Osteocyte (in vitro differentiated cells): ENCODE data around the gene ROBO3. TPM values are rescaled to one million over a fixed set of nuclear protein-coding genes. Genes with fewer than 3 reads are reported as not detected.

Source experiments
- DNase-seq: peaks from one replicate; pipeline ENCODE4 v3.0.0; 2021; ENCODE audit warnings: mixed read lengths; ENCODE audit not compliant: unreplicated experiment; ENCODE audit errors: extremely low spot score
- H3K27ac Mint-ChIP-seq: one replicate; pipeline ENCODE4 v1.8.0; 2021; ENCODE audit warnings: mild to moderate bottlenecking, mixed read lengths; ENCODE audit not compliant: unreplicated experiment
- H3K27me3 Mint-ChIP-seq: one replicate; pipeline ENCODE4 v1.8.0; 2021; ENCODE audit warnings: mixed read lengths; ENCODE audit not compliant: unreplicated experiment
- H3K36me3 Mint-ChIP-seq: one replicate; pipeline ENCODE4 v1.8.0; 2021; ENCODE audit warnings: mixed read lengths; ENCODE audit not compliant: unreplicated experiment
- H3K4me1 Mint-ChIP-seq: one replicate; pipeline ENCODE4 v1.8.0; 2021; ENCODE audit warnings: mixed read lengths; ENCODE audit not compliant: unreplicated experiment
- H3K4me3 Mint-ChIP-seq: one replicate; pipeline ENCODE4 v1.8.0; 2021; ENCODE audit warnings: mild to moderate bottlenecking, moderate library complexity, mixed read lengths; ENCODE audit not compliant: unreplicated experiment
- H3K9me3 Mint-ChIP-seq: one replicate; pipeline ENCODE4 v1.8.0; 2021; ENCODE audit warnings: mixed read lengths; ENCODE audit not compliant: unreplicated experiment
- long read RNA-seq: library from polyadenylated mRNA; unstranded; transcript quantifications from one replicate; pipeline ENCODE4 v2.0.0, GENCODE V29; 2021
- total RNA-seq: library from RNA; stranded (reverse); gene quantifications from 2 replicates; pipeline ENCODE4 v1.2.1, GENCODE V29; 2021
- TF ChIP-seq, protein P1 (sequence below): fragments of 200-600 bp; sonication (generic); IDR thresholded peaks from 2 replicates; pipeline ENCODE4 v1.5.0; 2021; ENCODE audit warnings: antibody characterized with exemption, mild to moderate bottlenecking, moderate library complexity

Gene ROBO3
- 14.5 and 15.3 TPM in 2 replicates for total RNA-seq
- long read RNA-seq, partial matches to known transcripts: 1 of 1 reads
- long read RNA-seq, other reads (novel, unspliced or antisense): 0 of 1 reads

- Mint-ChIP-seq H3K36me3 (no peaks in the 10 kb centered on the region), H3K4me1 (peaks cover 26% of the 10 kb centered on the region), H3K27me3 (peaks cover 95% of the 10 kb centered on the region), H3K9me3 (no peaks in the 10 kb centered on the region), H3K27ac (no peak within 1 kb of the TSS), H3K4me3 (peak within 1 kb of the TSS; percentile 69)
- DNase-seq: no peak
- TF ChIP-seq, protein P1, sequence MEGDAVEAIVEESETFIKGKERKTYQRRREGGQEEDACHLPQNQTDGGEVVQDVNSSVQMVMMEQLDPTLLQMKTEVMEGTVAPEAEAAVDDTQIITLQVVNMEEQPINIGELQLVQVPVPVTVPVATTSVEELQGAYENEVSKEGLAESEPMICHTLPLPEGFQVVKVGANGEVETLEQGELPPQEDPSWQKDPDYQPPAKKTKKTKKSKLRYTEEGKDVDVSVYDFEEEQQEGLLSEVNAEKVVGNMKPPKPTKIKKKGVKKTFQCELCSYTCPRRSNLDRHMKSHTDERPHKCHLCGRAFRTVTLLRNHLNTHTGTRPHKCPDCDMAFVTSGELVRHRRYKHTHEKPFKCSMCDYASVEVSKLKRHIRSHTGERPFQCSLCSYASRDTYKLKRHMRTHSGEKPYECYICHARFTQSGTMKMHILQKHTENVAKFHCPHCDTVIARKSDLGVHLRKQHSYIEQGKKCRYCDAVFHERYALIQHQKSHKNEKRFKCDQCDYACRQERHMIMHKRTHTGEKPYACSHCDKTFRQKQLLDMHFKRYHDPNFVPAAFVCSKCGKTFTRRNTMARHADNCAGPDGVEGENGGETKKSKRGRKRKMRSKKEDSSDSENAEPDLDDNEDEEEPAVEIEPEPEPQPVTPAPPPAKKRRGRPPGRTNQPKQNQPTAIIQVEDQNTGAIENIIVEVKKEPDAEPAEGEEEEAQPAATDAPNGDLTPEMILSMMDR: no peak
Measured at GRCh38 chr11:124865181-124865901, at the start of gene ROBO3. Gene ROBO3 (plus strand): TSS chr11:124865432. CDS start chr11:124865578, 146 bp downstream.

- Mint-ChIP-seq H3K36me3 (no peaks in the 10 kb centered on the region), H3K27me3 (peaks cover 69% of the 10 kb centered on the region), H3K4me1 (no peaks in the 10 kb centered on the region), H3K27ac (no peak overlapping the region), H3K4me3 (no peak overlapping the region), H3K9me3 (no peaks in the 10 kb centered on the region)
- TF ChIP-seq, protein P1: no peak
- peak; percentile 63 for DNase-seq
Measured at GRCh38 chr11:124817036-124817435, 48.2 kb upstream of the ROBO3 start.

DNA sequence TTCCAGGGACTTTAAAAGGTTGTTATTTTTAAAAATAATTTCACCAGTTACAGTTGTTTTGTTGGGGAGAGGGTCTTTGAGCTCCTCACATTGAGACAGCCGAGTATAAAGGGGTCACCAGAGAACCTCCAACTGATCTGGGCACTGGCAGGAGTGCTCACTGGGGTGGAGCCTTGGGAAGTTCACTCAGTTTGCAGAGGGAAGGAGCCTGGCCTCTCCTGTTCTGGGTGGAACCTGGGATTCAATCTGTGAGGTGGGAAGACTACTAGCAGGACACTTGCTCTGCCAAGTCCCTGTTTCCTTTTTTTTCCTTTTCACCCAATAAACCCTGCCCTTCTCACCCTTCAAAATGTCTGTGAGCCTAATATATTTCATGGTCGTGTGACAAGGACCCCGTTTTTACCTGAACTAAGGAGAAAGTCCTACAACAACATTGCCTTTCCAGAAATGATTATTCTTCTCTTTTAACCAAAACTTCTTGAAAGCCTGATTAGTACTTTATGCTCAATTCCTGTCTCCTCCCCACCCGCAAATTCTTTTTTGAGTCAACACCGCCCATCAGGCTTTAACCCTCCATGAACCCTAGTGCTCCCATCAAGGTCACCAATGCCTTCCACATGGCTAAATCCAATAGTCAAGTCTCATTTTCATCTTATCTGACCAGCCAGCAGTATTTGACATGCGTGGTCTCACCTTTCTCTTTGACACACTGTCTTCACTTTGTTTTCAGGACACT, 43.1 kb upstream of the ROBO3 start:
- Mint-ChIP-seq H3K9me3 (no peaks in the 10 kb centered on the region), H3K27me3 (peaks cover 64% of the 10 kb centered on the region), H3K4me3 (no peak overlapping the region), H3K36me3 (no peaks in the 10 kb centered on the region), H3K27ac (no peak overlapping the region), H3K4me1 (no peaks in the 10 kb centered on the region)
- TF ChIP-seq, protein P1: no peak
- peak; percentile 40 for DNase-seq

GRCh38 chr11:124823512-124824376, 41.5 kb upstream of the ROBO3 start:
- no peak for DNase-seq
- H3K36me3 Mint-ChIP-seq: no peaks in the 10 kb centered on the region
- peaks cover 53% of the 10 kb centered on the region for H3K27me3 Mint-ChIP-seq
- H3K4me3 Mint-ChIP-seq: no peak overlapping the region
- TF ChIP-seq, protein P1: no peak
- no peaks in the 10 kb centered on the region for H3K9me3 Mint-ChIP-seq
- H3K27ac Mint-ChIP-seq: no peak overlapping the region
- H3K4me1 Mint-ChIP-seq: no peaks in the 10 kb centered on the region
